HG03045 (cell line): ENCODE measurements around the gene SEMA3B.
"Not testable (repeated sequence)": the region's sequence is repeated elsewhere in the genome, so short reads cannot be mapped to it uniquely, and the experiment has no call there.

ENCODE experiments used
- ATAC-seq: cut with Tn5 transposase; IDR thresholded peaks from one replicate; pipeline ENCODE4 v1.9.1; 2021; ENCODE audit warnings: mild to moderate bottlenecking, moderate library complexity; ENCODE audit not compliant: unreplicated experiment

SEMA3B gene

GRCh38 chr3:50258029-50258680, 10.8 kb upstream of the SEMA3B start:
- ATAC-seq: no peak

DNA sequence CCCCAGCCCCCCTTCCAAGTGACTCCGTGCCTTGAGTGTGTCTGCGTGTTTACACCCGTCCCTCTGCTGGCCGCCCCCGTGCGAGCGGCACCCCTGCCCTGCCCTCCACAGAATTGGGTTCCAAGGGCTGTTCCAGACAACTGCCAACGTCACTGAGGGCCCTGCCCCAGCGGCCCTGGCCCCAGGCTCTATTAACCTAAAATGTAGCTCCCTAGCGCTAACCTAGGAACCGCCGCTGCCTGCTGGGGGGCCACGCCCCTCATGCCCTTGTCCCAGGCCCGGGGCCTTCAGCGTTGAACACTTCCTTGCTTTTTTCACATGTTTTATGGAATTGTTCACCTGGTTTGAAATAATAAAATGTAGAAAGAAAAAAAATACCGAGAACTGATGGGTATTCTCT, 10.0 kb upstream of the SEMA3B start:
- no peak for ATAC-seq

DNA sequence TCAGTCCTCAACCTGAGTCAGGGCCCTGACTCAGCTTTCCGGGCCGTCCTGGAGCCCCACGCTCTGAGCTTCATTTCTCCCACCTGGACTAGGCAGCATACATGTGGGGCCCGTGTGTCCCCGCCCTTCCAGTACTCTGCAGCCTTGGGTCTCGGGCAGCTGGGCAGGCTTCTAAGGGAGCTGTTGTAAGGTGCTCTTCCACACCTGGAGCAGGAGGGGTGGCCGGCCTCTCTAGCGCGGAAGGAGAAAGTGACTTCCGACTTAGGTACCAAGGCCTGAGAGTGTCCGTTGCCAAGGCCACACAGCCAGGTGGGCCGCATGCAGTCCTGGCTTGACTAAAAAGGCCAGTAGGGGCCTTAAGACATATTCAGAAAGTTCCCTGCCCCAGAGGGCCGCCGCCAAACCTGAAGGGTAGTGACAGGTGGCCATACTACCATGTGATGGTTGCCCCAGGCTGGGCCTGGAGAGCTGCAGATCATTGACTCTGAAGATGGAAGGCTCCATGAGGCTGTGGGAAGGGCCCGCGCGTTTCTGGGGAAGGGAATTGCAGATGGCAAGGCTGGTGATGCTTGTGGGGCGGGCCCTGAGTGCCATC, 9.4 kb upstream of the SEMA3B start:
- peak; percentile 9 for ATAC-seq

- peak; percentile 88 for ATAC-seq
These were observed 8.7 kb upstream of the SEMA3B start for GRCh38 chr3:50260027-50260941.

DNA sequence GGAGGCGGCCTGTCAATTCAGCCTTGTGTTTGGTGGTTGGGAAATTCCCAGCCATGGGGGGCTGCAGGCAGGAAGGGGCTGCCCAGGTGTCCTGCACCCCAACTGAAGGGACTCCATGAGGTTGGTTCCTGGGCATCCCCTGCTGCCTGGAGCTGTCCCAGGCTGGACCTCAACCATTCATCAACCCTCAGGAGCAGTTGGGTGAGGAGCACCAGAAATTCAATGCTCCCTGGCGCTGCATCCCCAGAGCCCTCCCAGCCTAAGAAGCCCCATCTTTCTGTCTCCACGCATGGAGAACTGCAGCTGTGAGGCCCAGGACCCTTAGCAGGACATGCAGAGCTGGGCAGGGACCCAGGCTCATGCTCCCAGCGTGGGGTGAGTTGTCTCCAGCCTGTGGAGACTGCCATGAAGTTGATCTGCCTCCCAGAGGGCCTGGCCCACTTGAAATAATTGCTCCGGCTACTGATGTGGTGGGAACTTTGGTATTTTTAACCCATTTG, 8.0 kb upstream of the SEMA3B start:
- no peak for ATAC-seq

- ATAC-seq: no peak
These were observed 7.4 kb upstream of the SEMA3B start for GRCh38 chr3:50261505-50261904.

GRCh38 chr3:50262200-50262599, 6.7 kb upstream of the SEMA3B start:
- not testable (repeated sequence) for ATAC-seq

DNA sequence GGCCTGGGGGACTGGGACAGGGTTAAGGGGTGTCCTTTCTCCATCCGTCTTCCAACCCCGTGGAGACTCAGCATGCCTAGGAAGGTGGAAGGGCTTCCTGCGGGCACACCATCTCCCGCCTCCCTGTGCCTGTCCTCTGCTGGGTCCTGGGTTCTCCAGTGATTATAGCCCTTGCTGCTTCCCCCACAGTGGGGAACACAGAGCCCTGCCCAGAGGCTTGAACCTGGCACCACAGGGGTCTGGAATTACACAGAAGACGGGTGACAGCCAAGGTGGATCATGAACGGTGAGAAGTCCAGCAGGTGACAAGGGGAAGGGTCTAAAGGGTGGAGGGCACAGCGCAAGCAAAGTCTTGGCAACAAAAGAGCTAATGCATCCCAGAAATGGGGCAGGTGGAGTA, 6.2 kb upstream of the SEMA3B start:
- ATAC-seq: no peak

DNA sequence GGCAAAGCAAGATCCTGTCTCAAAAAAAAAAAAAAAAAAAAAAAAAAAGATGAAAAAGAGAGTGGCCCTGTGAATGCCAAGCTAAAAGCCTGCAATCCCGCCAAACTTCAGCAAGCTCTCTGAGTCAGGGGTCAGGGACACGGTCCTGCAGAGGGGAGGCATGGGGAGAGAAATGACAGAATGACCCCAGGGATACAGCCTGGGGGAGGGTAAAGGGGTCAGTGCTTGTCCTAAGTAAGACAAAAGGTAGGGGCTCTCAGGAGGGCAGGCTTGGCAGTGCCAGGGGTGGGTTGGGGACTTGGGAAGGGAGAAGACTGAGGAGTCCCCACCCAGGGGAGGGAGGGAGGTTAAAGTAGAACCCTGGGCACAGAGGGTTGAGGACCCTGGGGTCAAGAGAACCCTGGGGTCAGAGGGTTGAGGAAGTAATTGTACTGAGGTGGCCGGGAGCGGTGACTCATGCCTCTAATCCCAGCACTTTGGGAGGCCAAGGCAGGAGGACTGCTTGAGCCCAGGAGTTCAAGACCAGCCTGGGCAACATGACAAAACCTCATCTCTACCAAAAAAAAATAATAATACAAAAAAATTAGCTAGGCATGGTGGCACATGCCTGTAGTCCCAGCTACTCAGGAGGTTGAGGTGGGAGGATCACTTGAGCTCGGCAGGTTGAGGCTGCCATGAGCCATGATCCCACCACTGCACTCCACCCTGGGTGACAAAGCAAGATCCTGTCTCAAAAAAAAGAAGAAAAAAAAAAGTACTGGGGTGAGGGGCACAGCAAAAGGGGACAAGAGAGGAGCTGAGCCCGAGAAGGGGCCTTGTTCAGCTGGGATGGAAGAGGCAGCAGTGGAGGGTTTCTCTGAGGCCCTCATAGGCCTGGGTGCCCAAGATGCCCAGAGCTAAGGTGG, 5.2 kb upstream of the SEMA3B start:
- no peak for ATAC-seq

DNA sequence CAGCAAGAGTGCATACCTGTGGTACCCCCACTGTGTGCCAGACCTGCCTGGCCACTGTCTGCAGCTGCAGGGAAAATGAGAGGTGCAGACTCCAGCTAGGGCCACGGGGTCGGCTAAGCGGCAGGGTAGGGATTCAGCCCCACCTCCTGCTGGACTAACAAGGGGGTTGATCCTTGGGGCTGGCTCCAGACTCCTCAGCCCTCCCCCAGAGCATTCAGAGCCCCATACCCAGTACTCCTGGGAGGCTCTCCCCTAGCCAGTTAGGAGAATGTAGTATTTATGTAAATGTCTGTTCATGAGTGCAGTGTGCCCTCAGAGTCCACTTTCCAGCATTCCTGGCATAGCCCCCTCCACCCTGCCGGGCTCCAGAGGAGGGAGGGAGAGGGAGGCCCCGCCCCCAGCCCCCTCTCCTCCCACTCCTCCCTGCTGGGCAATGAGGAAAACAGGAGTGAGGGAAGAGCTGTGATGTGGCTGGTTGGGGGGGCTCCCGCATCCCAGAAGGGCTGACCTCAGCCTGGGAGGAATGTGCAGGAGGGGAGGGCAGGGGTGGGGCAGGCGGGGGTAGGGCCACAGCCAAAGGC, 4.5 kb upstream of the SEMA3B start:
- no peak for ATAC-seq

GRCh38 chr3:50264964-50265485, 3.9 kb upstream of the SEMA3B start:
- ATAC-seq: no peak

DNA sequence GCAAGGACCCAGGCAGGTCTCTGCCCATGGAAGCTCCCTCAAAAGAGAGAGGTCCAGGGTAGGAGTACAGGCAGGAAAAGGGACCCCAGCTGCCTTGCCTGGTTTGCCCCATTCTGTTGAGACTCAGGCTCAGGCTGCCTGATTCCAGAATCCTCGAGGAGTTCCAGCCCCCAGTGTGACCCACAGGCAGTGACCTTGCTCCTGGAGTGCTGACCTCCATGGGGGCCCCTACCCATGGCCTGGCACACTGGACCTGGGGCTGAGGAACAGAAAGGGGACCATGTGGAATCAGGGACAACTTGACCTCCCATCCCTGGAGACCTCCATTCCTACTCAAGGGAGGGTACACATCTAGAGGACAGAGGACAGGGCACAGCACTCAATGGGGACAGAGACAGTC, 3.4 kb upstream of the SEMA3B start:
- ATAC-seq: no peak

DNA sequence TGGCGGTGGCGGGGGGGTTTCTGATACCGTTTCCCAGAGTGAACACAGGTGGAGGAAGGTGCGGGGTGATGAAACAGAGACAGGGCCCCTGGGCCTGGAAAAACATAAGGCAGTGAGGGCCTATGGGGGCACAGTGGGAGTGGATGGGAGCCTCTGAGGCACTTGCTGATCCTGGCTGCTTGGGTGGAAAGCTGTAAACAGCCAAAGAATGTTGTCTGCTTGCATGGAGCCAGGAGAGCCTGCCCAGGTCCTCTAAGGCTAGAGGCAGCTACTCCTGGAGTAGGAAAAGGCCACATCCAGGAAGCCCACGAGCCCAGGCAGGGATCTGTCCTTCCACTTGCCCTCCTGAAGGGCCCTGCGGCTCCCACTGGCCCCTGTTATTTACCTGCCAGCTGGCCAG, 2.9 kb upstream of the SEMA3B start:
- ATAC-seq: no peak

DNA sequence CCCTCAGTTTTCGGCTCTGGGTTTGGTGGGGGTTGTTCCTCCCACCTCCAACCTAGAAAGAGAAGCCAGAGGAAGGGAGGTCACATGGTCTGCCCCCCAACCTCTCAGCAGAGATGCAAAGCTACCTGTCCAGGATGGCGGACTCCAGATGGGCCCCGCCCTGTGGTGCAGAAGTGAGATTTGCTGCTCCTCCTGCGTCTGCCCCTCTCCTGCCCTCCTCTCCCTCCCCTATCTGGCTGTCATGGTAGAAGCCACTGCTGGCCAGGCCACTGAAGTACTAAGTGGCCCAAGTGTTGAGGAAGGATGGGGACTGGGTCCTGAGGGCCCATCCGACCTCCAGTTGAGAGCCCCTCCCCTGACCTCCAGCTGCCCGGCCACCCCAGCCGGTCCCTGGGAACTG, 2.1 kb upstream of the SEMA3B start:
- ATAC-seq: no peak

DNA sequence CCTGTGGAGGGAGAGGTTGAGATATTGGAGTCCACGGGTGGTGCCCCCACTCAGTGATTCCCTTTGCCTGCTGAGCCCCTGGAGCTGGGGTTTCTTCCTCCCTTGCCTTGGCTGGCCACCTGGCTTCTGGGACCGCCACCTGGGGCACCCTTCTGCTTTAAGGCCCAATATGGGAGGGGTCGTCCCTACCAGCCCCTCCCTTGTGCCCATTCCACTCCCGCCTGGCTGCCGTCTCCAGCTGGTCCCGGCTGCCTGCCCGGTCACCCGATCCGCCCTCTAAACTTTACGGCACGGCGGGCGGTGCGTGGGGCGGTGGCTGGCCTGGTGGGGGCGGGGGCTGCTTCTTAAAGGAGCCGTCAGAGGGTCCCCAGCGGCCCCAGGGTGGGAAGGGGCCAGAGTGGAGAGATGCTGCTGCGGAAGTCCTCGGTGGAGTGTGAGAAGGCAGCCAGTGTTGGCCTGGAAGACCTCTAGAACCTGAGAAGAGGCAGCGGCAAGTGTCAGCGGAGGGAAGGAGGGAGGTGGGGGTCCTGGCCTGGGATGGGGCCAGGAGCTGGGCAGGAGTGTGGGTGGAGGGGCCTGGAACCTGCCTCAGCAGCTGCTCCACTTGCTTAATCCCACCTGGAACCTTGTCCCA, 1.6 kb upstream of the SEMA3B start:
- ATAC-seq: no peak

DNA sequence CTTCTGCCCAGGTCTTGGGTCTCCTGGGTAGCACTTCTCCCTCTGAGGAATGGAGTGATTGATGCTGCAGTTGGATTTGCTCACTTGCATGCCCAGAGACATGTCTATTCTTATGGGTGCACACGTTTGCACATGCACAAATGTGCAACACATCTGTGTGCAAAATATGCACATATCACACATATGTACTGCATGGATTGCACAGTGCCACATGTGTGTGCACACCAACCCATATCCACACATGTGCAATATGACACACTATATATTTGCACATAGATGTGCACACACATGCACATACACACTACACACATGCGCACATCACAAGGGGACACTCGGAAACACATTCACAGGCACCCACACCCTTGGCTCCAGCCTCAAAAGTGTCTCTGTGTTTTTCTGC, 671 bp upstream of the SEMA3B start:
- no peak for ATAC-seq

GRCh38 chr3:50269460-50269859, 513 bp downstream of the SEMA3B start:
- ATAC-seq: no peak

DNA sequence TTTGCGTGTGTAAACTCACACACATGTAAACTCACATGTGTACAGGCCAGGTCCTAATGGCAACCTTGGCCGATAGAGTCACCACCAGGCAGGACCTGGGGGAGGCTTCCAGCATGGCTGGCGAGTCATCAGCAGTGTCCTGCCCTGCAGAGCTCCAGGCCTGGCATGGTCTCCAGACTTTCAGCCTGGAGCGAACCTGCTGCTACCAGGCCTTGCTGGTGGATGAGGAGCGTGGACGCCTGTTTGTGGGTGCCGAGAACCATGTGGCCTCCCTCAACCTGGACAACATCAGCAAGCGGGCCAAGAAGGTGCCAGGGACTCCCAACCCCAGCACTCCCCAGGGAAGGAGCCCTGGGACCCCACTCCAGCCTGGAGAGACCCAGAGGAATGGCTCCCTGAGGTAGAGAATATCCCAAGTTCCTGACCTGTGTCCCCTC, 1.0 kb downstream of the SEMA3B start:
- no peak for ATAC-seq

DNA sequence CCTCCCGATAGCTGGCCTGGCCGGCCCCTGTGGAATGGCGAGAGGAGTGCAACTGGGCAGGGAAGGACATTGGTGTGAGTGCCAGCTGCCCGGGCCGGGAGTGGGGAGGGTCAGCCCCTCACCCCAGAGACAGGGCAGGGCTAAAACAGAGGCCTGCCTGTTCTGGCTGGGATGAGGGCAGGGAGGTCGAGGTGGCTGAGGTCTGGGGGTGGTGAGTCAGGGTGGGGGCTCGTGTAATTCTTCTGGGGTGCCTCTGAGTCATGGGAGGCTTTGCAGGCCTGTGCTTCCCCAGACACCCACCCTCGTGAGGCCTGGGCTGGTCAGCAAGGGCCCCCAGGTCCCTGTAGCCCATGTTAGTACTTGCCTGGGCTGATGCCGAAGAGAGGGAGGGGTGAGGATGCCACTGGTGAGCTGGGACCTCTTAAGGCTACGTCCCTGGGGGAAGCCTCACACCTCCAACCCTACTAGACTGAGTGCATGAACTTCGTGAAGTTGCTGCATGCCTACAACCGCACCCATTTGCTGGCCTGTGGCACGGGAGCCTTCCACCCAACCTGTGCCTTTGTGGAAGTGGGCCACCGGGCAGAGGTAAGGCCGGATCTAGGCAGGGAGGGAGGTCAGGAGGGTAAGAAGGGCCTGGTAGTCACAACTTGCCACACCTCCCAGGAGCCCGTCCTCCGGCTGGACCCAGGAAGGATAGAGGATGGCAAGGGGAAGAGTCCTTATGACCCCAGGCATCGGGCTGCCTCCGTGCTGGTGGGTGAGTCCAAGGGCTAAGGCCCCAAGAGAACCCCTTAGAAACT, 1.7 kb downstream of the SEMA3B start:
- no peak for ATAC-seq
